A172 (cell line): ENCODE data around the gene PDGFA. TPM values are rescaled to one million over a fixed set of nuclear protein-coding genes. Genes with fewer than 3 reads are reported as not detected.

Source experiments
- DNase-seq: peaks from one replicate; pipeline ENCODE4 v3.0.0-alpha.2; 2015; ENCODE audit warnings: low spot score
- total RNA-seq: library from RNA; depleted of rRNA; stranded (reverse); fragments of >200 nt; shearing (Covaris generic); gene quantifications from 2 replicates; pipeline ENCODE4 v1.2.3, GENCODE V29; 2014

PDGFA gene
- total RNA-seq, 1 experiment from 2014 or later: 39.2 TPM

GRCh38 chr7:517774-518629, 1.6 kb downstream of the PDGFA start:
- DNase-seq: peak; percentile 33

GRCh38 chr7:516606-517456, 2.8 kb downstream of the PDGFA start:
- DNase-seq: peak; percentile 69

- no peak for DNase-seq
These were observed 3.4 kb downstream of the PDGFA start for GRCh38 chr7:516216-516605.

GRCh38 chr7:515628-516027, 4.0 kb downstream of the PDGFA start:
- no peak for DNase-seq

- peak; percentile 78 for DNase-seq
These were observed 4.7 kb downstream of the PDGFA start for GRCh38 chr7:514651-515598.

GRCh38 chr7:514242-514641, 5.4 kb downstream of the PDGFA start:
- no peak for DNase-seq

- DNase-seq: peak; percentile 88
These were observed 6.0 kb downstream of the PDGFA start for GRCh38 chr7:513521-514166.

- DNase-seq: peak; percentile 61
These were observed 6.9 kb downstream of the PDGFA start for GRCh38 chr7:512541-513311.

GRCh38 chr7:512146-512510, 7.5 kb downstream of the PDGFA start:
- no peak for DNase-seq

GRCh38 chr7:511476-512145, 8.0 kb downstream of the PDGFA start:
- no peak for DNase-seq

- no peak for DNase-seq
These were observed 8.8 kb downstream of the PDGFA start for GRCh38 chr7:510782-511281.

- DNase-seq: no peak
These were observed 9.5 kb downstream of the PDGFA start for GRCh38 chr7:510131-510481.

GRCh38 chr7:509426-510130, 10.1 kb downstream of the PDGFA start:
- DNase-seq: no peak

GRCh38 chr7:508461-509170, 11.0 kb downstream of the PDGFA start:
- no peak for DNase-seq

GRCh38 chr7:507623-508300, 11.9 kb downstream of the PDGFA start:
- DNase-seq: no peak

- no peak for DNase-seq
These were observed 12.6 kb downstream of the PDGFA start for GRCh38 chr7:506921-507622.

GRCh38 chr7:506391-506831, 13.2 kb downstream of the PDGFA start:
- no peak for DNase-seq
